GM12878 (cell line): ENCODE results near the gene SMC1B. TPM values are rescaled to one million over a fixed set of nuclear protein-coding genes. Genes with fewer than 3 reads are reported as not detected.

Experiments used
- ATAC-seq: fragments of 200-7000 bp; cut with Tn5 transposase; 3 replicates; pipeline ENCODE4 v1.9.1; 2020; ENCODE audit warnings: mild to moderate bottlenecking, moderate library complexity
- BruUV-seq: library from RNA; stranded (reverse); fragments of 400-500 nt; replicated peaks from 2 replicates; lab custom pipeline; 2021; lab: Mats Ljungman, UMichigan
- CTCF ChIA-PET: fragments of 300-600 bp; sonication (Branson Sonifier 250); formaldehyde crosslinking; extraction: SDS; loops from one replicate; lab custom pipeline; 2021; ENCODE audit warnings: inconsistent platforms; lab: Yijun Ruan, JAX
- POLR2A ChIA-PET: fragments of 350-600 bp; formaldehyde crosslinking; extraction: SDS; loops from one replicate; lab custom pipeline; 2021; ENCODE audit warnings: inconsistent platforms; lab: Charles Lee
- RAD21 ChIA-PET: fragments of 300-600 bp; sonication (Branson Sonifier 250); formaldehyde crosslinking; loops from one replicate; lab custom pipeline; 2023; ENCODE audit warnings: antibody characterized with exemption; ENCODE audit not compliant: unreplicated experiment; lab: Charles Lee
- SMC1A ChIA-PET: fragments of 300-600 bp; sonication (Branson Sonifier 250); formaldehyde crosslinking; loops from one replicate; lab custom pipeline; 2023; ENCODE audit not compliant: unreplicated experiment, uncharacterized antibody; lab: Charles Lee
- DNase-seq: peaks from one replicate; pipeline ENCODE4 v3.0.0-alpha.2; 2011; ENCODE audit warnings: low read depth, low spot score
- FAIRE-seq: peaks from 3 replicates; lab custom pipeline; 2011; peaks lifted over from hg19 to GRCh38; lab: Jason Lieb, UNC
- H2AFZ ChIP-seq: 2 replicates; pipeline ENCODE4 v1.6.0; 2011; ENCODE audit warnings: low read depth, low read length, control low read depth; ENCODE audit not compliant: control insufficient read depth
- H3K27ac ChIP-seq: 2 replicates; pipeline ENCODE4 v1.5.1; 2011; ENCODE audit warnings: control low read depth; ENCODE audit not compliant: control insufficient read depth, insufficient read depth
- H3K27me3 ChIP-seq, 2 experiments: replicated peaks in 1 of 2; 2 replicates each; pipeline versions ENCODE4 v1.6.0 to v1.6.1; 2011; ENCODE audit warnings: low read length in 1 of 2; ENCODE audit not compliant: control insufficient read depth in 2 of 2, insufficient read depth in 2 of 2
- H3K36me3 ChIP-seq, 2 experiments: 2 replicates each; pipeline ENCODE4 v1.5.1; 2011; ENCODE audit warnings: low read length in 1 of 2; ENCODE audit not compliant: control insufficient read depth in 2 of 2, insufficient read depth in 2 of 2
- H3K4me1 ChIP-seq: 2 replicates; pipeline ENCODE4 v1.6.1; 2011; ENCODE audit warnings: mild to moderate bottlenecking, low read length, moderate library complexity, mixed read lengths; ENCODE audit not compliant: control insufficient read depth, insufficient read depth
- H3K4me2 ChIP-seq: 2 replicates; pipeline ENCODE4 v1.6.0; 2011; ENCODE audit warnings: control low read depth; ENCODE audit not compliant: control insufficient read depth, insufficient read depth
- H3K4me3 ChIP-seq: fragments of 200-600 bp; sonication (generic); 2 replicates; pipeline ENCODE4 v1.5.1; 2016
- H3K79me2 ChIP-seq: 2 replicates; pipeline ENCODE4 v1.6.0; 2011; ENCODE audit warnings: low read length; ENCODE audit not compliant: control insufficient read depth, insufficient read depth
- H3K9ac ChIP-seq: 2 replicates; pipeline ENCODE4 v1.8.0; 2011; ENCODE audit warnings: low read length, control low read depth, mixed read lengths; ENCODE audit not compliant: control insufficient read depth, insufficient read depth
- H3K9me3 ChIP-seq: replicated peaks from 3 replicates; pipeline ENCODE4 v1.5.1; 2011; ENCODE audit warnings: mild to moderate bottlenecking, low read length; ENCODE audit not compliant: control insufficient read depth, insufficient read depth
- H4K20me1 ChIP-seq: 2 replicates; pipeline ENCODE4 v1.6.0; 2011; ENCODE audit not compliant: control insufficient read depth, insufficient read depth
- EGR1 ChIP-seq, 2 experiments: IDR thresholded peaks; 1 replicate in 1 of 2; 2 replicates in 1 of 2; pipeline ENCODE4 v1.6.1; 2011 to 2012; ENCODE audit warnings: low read depth in 2 of 2, low read length in 2 of 2, borderline replicate concordance in 1 of 2, mild to moderate bottlenecking in 1 of 2, moderate library complexity in 1 of 2
- ESRRA ChIP-seq: IDR thresholded peaks from 2 replicates; pipeline ENCODE4 v1.6.1; 2012; ENCODE audit warnings: mild to moderate bottlenecking, low read length, improper control_type of control experiment
- NR2C2 ChIP-seq: IDR thresholded peaks from 2 replicates; pipeline ENCODE4 v1.6.1; 2011; ENCODE audit warnings: borderline replicate concordance, low read depth; ENCODE audit not compliant: control insufficient read depth, insufficient read length
- PBX3 ChIP-seq: IDR thresholded peaks from 2 replicates; pipeline ENCODE4 v1.6.1; 2011; ENCODE audit warnings: mild to moderate bottlenecking, low read depth, low read length, moderate library complexity; ENCODE audit not compliant: insufficient replicate concordance
- PKNOX1 ChIP-seq: fragments of 450-650 bp; IDR thresholded peaks from 2 replicates; pipeline ENCODE4 v1.6.1; 2016; ENCODE audit warnings: mild to moderate bottlenecking
- SMAD1 ChIP-seq: fragments of 450-650 bp; IDR thresholded peaks from 2 replicates; pipeline ENCODE4 v1.6.1; 2018; ENCODE audit warnings: mild to moderate bottlenecking, low read depth; ENCODE audit not compliant: partially characterized antibody
- SREBF1 ChIP-seq: IDR thresholded peaks from 2 replicates; pipeline ENCODE4 v1.6.1; 2012; ENCODE audit warnings: mild to moderate bottlenecking, low read length
- TCF7 ChIP-seq: IDR thresholded peaks from 2 replicates; pipeline ENCODE4 v1.6.1; 2014; ENCODE audit warnings: antibody characterized with exemption, borderline replicate concordance
- ZBTB33 ChIP-seq: fragments of 450-650 bp; IDR thresholded peaks from 2 replicates; pipeline ENCODE4 v1.6.1; 2017; ENCODE audit warnings: mild to moderate bottlenecking
- WGBS: methylation state at CpG from one replicate; pipeline ENCODE4 v1.1.6; 2016; ENCODE audit warnings: low lambda C conversion rate; ENCODE audit not compliant: insufficient replicate concordance, insufficient coverage; ENCODE audit errors: missing lambda C conversion rate; 5-methylcytosine and 5-hydroxymethylcytosine counted together
- in situ Hi-C: fragments of 300-500 bp; cut with MboI; formaldehyde crosslinking; loops from 9 replicates; pipeline ENCODE4 v1.14.3; 2018; ENCODE audit warnings: mixed read lengths
- intact Hi-C: fragments of 100-400 bp; cut with micrococcal nuclease; formaldehyde crosslinking; loops from one replicate; pipeline ENCODE4 v1.14.2; 2022; ENCODE audit not compliant: unreplicated experiment
- polyA plus RNA-seq, 11 experiments: library from polyadenylated mRNA; depleted of rRNA in 4 of 11; unstranded in 6 of 11; stranded (reverse) in 5 of 11; fragments of >200 nt; fragmentation: Nextera tagmentation in 4 of 11; fragmentation: Illumina TruSeq in 1 of 11; extraction: Ambion mirVana in 4 of 11; extraction: Trizol in 1 of 11; gene quantifications; 1 replicate in 1 of 11; 2 replicates in 10 of 11; pipeline versions ENCODE4 v1.2.1 to v1.2.3, GENCODE V29; 2011 to 2016; ENCODE audit warnings: inconsistent platforms in 2 of 11, missing spikeins in 2 of 11, low read depth in 1 of 11
- total RNA-seq, 4 experiments: library from RNA; depleted of rRNA in 3 of 4; stranded (reverse); fragments of >200 nt in 3 of 4; fragmentation: Illumina TruSeq in 1 of 4; extraction: Trizol in 1 of 4; gene quantifications; 2 replicates each; pipeline versions ENCODE4 v1.2.1 to v1.2.3, GENCODE V29; 2013 to 2021
- TF ChIP-seq, protein P1 (sequence below): fragments of 150-350 bp; IDR thresholded peaks from 2 replicates; pipeline ENCODE4 v1.6.1; 2014; ENCODE audit warnings: mild to moderate bottlenecking, low read depth, low read length

The SMC1B gene
- total and polyA plus RNA-seq, 10 of the 15 experiments (the other 5 are each of a cell fraction or from before 2014, with no cell fraction given) = not detected

- in situ Hi-C loops = loop anchor here (5.0 kb wide), 1 partner anchor 50 kb away; no protein-coding TSS in a partner anchor
- no peaks in the 10 kb centered on the region for H3K36me3 ChIP-seq
- FAIRE-seq (no peak), DNase-seq (no peak), ATAC-seq (no peak)
- H3K9me3 ChIP-seq = no peaks in the 10 kb centered on the region
- no peaks in the 10 kb centered on the region; a peak in 2 of 4 replicates for H3K27me3 ChIP-seq
- H3K79me2 ChIP-seq = no peaks in the 10 kb centered on the region
- RAD21 ChIA-PET = no interaction called here
- no peak overlapping the region for H3K4me2 ChIP-seq
- no peak for TF ChIP-seq ESRRA
- TF ChIP-seq PKNOX1 = no peak
- TF ChIP-seq SREBF1 = no peak
- CTCF ChIA-PET = no interaction called here
- POLR2A ChIA-PET = no interaction called here
- H3K9ac ChIP-seq = no peak overlapping the region
- no peak overlapping the region for H2AFZ ChIP-seq
- H4K20me1 ChIP-seq = no peaks in the 10 kb centered on the region
- 23% methylated on average over 6 of the region's 6 CpGs for WGBS
- H3K4me3 ChIP-seq = no peak overlapping the region
- H3K27ac ChIP-seq = no peak overlapping the region
- SMC1A ChIA-PET = no interaction called here
- intact Hi-C loops = no loop called here
- BruUV-seq = no TSS peak
- no peaks in the 10 kb centered on the region for H3K4me1 ChIP-seq
Measured at GRCh38 chr22:45451972-45452371, 38.6 kb upstream of the SMC1B start.

DNA sequence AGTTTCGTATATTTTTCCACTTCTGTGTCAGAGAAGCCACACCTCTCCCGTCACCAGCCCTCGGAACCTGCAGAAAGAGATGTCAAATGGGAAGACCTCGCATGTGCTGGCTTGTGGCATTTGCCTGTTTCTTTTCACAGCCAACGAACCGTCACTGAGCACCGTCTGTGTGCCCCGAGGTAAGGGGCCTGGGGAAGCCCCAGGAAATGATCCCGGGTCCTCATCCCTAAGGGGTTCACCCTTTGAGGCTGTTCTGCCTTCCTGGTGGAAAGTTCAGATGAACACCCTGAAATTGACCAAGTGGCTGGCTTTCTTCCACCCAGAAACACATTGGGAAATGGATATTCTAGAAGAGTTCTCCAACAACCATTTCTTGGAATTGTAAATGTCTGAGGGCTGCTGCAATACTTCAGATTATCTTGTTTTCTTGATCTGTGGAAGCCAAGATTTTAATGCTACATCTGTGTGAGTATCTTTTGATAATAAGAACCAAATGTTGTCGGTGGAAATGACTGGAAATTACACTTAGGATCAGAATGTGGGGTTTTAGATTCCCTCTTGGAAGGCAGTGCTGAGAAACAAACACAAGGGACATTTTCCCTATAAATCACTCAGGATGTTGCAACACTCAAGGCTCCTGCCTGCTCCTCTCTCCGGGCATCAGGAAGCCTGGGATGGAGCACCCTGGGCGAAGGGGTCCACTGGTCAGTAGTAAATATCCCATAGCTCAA, 37.7 kb upstream of the SMC1B start:
- POLR2A ChIA-PET = no interaction called here
- no TSS peak for BruUV-seq
- in situ Hi-C loops = loop anchor here (5.0 kb wide), 1 partner anchor 49 kb away; no protein-coding TSS in a partner anchor
- TF ChIP-seq, protein P1, sequence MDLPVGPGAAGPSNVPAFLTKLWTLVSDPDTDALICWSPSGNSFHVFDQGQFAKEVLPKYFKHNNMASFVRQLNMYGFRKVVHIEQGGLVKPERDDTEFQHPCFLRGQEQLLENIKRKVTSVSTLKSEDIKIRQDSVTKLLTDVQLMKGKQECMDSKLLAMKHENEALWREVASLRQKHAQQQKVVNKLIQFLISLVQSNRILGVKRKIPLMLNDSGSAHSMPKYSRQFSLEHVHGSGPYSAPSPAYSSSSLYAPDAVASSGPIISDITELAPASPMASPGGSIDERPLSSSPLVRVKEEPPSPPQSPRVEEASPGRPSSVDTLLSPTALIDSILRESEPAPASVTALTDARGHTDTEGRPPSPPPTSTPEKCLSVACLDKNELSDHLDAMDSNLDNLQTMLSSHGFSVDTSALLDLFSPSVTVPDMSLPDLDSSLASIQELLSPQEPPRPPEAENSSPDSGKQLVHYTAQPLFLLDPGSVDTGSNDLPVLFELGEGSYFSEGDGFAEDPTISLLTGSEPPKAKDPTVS = no peak
- TF ChIP-seq PBX3 (no peak), SMAD1 (no peak), ZBTB33 (no peak), TCF7 (no peak), EGR1 (IDR thresholded peaks at IDR 0.05; ENCODE audit: borderline replicate concordance in 1 of 2, low read depth in 2 of 2, low read length in 2 of 2) (no peak), NR2C2 (no peak)

More for the DNA sequence above, 37.7 kb upstream of the SMC1B start:
- DNase-seq (no peak), FAIRE-seq (no peak), ATAC-seq (no peak)
- ChIA-PET RAD21 (no interaction called here), CTCF (no interaction called here), SMC1A (no interaction called here)
- Histone ChIP-seq H2AFZ (no peak overlapping the region), H3K36me3 (no peaks in the 10 kb centered on the region), H3K27ac (no peak overlapping the region), H3K9ac (no peak overlapping the region), H3K27me3 (no peaks in the 10 kb centered on the region; a peak in 2 of 4 replicates), H3K9me3 (no peaks in the 10 kb centered on the region), H3K79me2 (no peaks in the 10 kb centered on the region), H3K4me1 (no peaks in the 10 kb centered on the region), H3K4me3 (no peak overlapping the region), H3K4me2 (no peak overlapping the region), H4K20me1 (no peaks in the 10 kb centered on the region)
- WGBS = 14% methylated on average over 12 of the region's 12 CpGs
- intact Hi-C loops = no loop called here
